Measurements from ENCODE around the gene CRISPLD2. TPM values are rescaled to one million over a fixed set of nuclear protein-coding genes. Genes with fewer than 3 reads are reported as not detected.

CRISPLD2 gene
- total and polyA plus RNA-seq, 10 donors = 7.9 to 271 (median 75.5) TPM

- H3K27ac ChIP-seq = no peak overlapping the region
- peaks cover 0 to 31% (median 0%) of the 10 kb centered on the region in 7 donors for H3K27me3 ChIP-seq (replicated peaks in 1 of 7)
- H3K9me3 ChIP-seq = no peaks in the 10 kb centered on the region
- TF ChIP-seq CTCF (IDR thresholded peaks at IDR 0.05 in 8 of 11, conservative IDR thresholded peaks at IDR 0.05 in 3 of 11) (no peak), POLR2A (IDR thresholded peaks at IDR 0.05) (no peak), POLR2AphosphoS5 (IDR thresholded peaks at IDR 0.05) (no peak)
- intact Hi-C loops (cut with DNase I; ENCODE audit: low total_unique reads) = no loop called here
- H3K36me3 ChIP-seq = no peaks in the 10 kb centered on the region
- WGBS, 5 donors = 74 to 80% (median 78%) methylated on average over 12 to 15 of the region's 15 CpGs
- no peak overlapping the region for H3K4me3 ChIP-seq
- no peak for DNase-seq
- peaks cover 0 to 32% (median 10%) of the 10 kb centered on the region in 6 donors for H3K4me1 ChIP-seq
Observed at GRCh38 chr16:84813141-84813934, 6.4 kb upstream of the CRISPLD2 start.

GRCh38 chr16:84815462-84815861 lies 4.3 kb upstream of the CRISPLD2 start:
- no peak for DNase-seq
- no peaks in the 10 kb centered on the region for H3K36me3 ChIP-seq
- H3K27ac ChIP-seq = no peak overlapping the region
- intact Hi-C loops (cut with DNase I; ENCODE audit: low total_unique reads) = no loop called here
- 52 to 75% (median 61%) methylated on average over 7 of the region's 7 CpGs for WGBS, 5 donors
- no peak overlapping the region for H3K4me3 ChIP-seq
- H3K4me1 ChIP-seq = peaks cover 3 to 29% (median 19%) of the 10 kb centered on the region in 6 donors
- no peak for TF ChIP-seq CTCF (IDR thresholded peaks at IDR 0.05 in 8 of 11, conservative IDR thresholded peaks at IDR 0.05 in 3 of 11)
- TF ChIP-seq POLR2A (IDR thresholded peaks at IDR 0.05) = no peak
- TF ChIP-seq POLR2AphosphoS5 (IDR thresholded peaks at IDR 0.05) = no peak
- H3K9me3 ChIP-seq = no peaks in the 10 kb centered on the region
- peaks cover 0 to 50% (median 5%) of the 10 kb centered on the region in 7 donors for H3K27me3 ChIP-seq (replicated peaks in 1 of 7)

- no peak for TF ChIP-seq POLR2A (IDR thresholded peaks at IDR 0.05)
- TF ChIP-seq CTCF (IDR thresholded peaks at IDR 0.05 in 8 of 11, conservative IDR thresholded peaks at IDR 0.05 in 3 of 11) = no peak
- no peak for TF ChIP-seq POLR2AphosphoS5 (IDR thresholded peaks at IDR 0.05)
- Histone ChIP-seq H3K27me3 (replicated peaks in 1 of 7) (peaks cover 0 to 51% (median 5%) of the 10 kb centered on the region in 7 donors), H3K36me3 (no peaks in the 10 kb centered on the region), H3K27ac (no peak overlapping the region), H3K4me1 (peaks cover 3 to 29% (median 20%) of the 10 kb centered on the region in 6 donors), H3K9me3 (no peaks in the 10 kb centered on the region), H3K4me3 (no peak overlapping the region)
- intact Hi-C loops (cut with DNase I; ENCODE audit: low total_unique reads) = no loop called here
- 74 to 85% (median 83%) methylated on average over 7 of the region's 7 CpGs for WGBS, 5 donors
- DNase-seq = no peak
Observed at GRCh38 chr16:84816023-84816422, 3.8 kb upstream of the CRISPLD2 start.

GRCh38 chr16:84816485-84816884 lies 3.3 kb upstream of the CRISPLD2 start:
- 78 to 88% (median 83%) methylated on average over 10 of the region's 10 CpGs for WGBS, 5 donors
- intact Hi-C loops (cut with DNase I; ENCODE audit: low total_unique reads) = no loop called here

More at GRCh38 chr16:84816485-84816884, 3.3 kb upstream of the CRISPLD2 start:
- H3K9me3 ChIP-seq = no peaks in the 10 kb centered on the region
- DNase-seq = no peak
- TF ChIP-seq POLR2AphosphoS5 (IDR thresholded peaks at IDR 0.05) (no peak), POLR2A (IDR thresholded peaks at IDR 0.05) (no peak), CTCF (IDR thresholded peaks at IDR 0.05 in 8 of 11, conservative IDR thresholded peaks at IDR 0.05 in 3 of 11) (no peak)
- H3K4me1 ChIP-seq = peaks cover 3 to 29% (median 20%) of the 10 kb centered on the region in 6 donors
- H3K27ac ChIP-seq = no peak overlapping the region
- no peaks in the 10 kb centered on the region for H3K36me3 ChIP-seq
- H3K4me3 ChIP-seq = no peak overlapping the region
- H3K27me3 ChIP-seq (replicated peaks in 1 of 7) = peaks cover 0 to 56% (median 5%) of the 10 kb centered on the region in 7 donors

Data from spleen (tissue), 11 donors.